Measurements from ENCODE around the gene GPN2. TPM values are rescaled to one million over a fixed set of nuclear protein-coding genes. Genes with fewer than 3 reads are reported as not detected.
A peak's percentile ranks its signal among the peaks of the same experiment; 100 is the strongest.

Gene GPN2
- total RNA-seq, 1 experiment from 2014 or later, result 30.6 TPM

GRCh38 chr1:26854906-26855305 is 35.2 kb downstream of the GPN2 start:
- POLR2A ChIA-PET (ENCODE audit: unreplicated experiment), result interaction anchor here (0.8 kb wide), 1 partner anchor 10 kb away, joined by 3 read pairs; no protein-coding TSS in a partner anchor
- no TSS peak for BruUV-seq (replicated peaks)
- H2AFZ ChIP-seq, result no peak overlapping the region
- H3K79me2 ChIP-seq (ENCODE audit: low read depth), result no peaks in the 10 kb centered on the region
- H3K27ac ChIP-seq, result peak overlapping the region; percentile 88; the same call in 1 of the 2 replicates
- peaks cover 66% of the 10 kb centered on the region for H3K4me1 ChIP-seq (replicated peaks; ENCODE audit: insufficient read depth)
- peak in 1 of 2 experiments; percentile 63 for DNase-seq
- H3K9me2 ChIP-seq (ENCODE audit: insufficient read depth), result no peaks in the 10 kb centered on the region
- CTCF ChIA-PET, result interaction anchor here (0.6 kb wide), 1 partner anchor 177 kb away, joined by 3 read pairs; no protein-coding TSS in a partner anchor
- H3K27me3 ChIP-seq (ENCODE audit: insufficient read depth, low read depth), result no peaks in the 10 kb centered on the region
- 0 out of 2 replicates have a peak, but pooled peaks cover 3% of the 10 kb centered on the region for H3K36me3 ChIP-seq (ENCODE audit: low read depth)
- intact Hi-C loops (cut with micrococcal nuclease; ENCODE audit: unreplicated experiment), result loop anchor here (5.0 kb wide), 1 partner anchor 157 kb away; the partner anchor contains the start of gene TENT5B
- TF ChIP-seq EZH2 (IDR thresholded peaks at IDR 0.05; ENCODE audit: low read depth), result no peak
- TF ChIP-seq, protein P1, sequence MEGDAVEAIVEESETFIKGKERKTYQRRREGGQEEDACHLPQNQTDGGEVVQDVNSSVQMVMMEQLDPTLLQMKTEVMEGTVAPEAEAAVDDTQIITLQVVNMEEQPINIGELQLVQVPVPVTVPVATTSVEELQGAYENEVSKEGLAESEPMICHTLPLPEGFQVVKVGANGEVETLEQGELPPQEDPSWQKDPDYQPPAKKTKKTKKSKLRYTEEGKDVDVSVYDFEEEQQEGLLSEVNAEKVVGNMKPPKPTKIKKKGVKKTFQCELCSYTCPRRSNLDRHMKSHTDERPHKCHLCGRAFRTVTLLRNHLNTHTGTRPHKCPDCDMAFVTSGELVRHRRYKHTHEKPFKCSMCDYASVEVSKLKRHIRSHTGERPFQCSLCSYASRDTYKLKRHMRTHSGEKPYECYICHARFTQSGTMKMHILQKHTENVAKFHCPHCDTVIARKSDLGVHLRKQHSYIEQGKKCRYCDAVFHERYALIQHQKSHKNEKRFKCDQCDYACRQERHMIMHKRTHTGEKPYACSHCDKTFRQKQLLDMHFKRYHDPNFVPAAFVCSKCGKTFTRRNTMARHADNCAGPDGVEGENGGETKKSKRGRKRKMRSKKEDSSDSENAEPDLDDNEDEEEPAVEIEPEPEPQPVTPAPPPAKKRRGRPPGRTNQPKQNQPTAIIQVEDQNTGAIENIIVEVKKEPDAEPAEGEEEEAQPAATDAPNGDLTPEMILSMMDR (conservative IDR thresholded peaks at IDR 0.05), result no peak
- peaks cover 40% of the 10 kb centered on the region for H3F3A ChIP-seq (ENCODE audit: insufficient read depth, low read depth)
- no peaks in the 10 kb centered on the region for H3K9me3 ChIP-seq (ENCODE audit: insufficient read depth, low read depth)
- 0 out of 2 replicates have a peak overlapping the region, but pooled peaks have one; percentile 10 for H3K4me2 ChIP-seq
- H3K4me3 ChIP-seq, result no peak overlapping the region
- no peaks in the 10 kb centered on the region for H4K20me1 ChIP-seq (ENCODE audit: insufficient read depth)

- H3K4me1 ChIP-seq (replicated peaks; ENCODE audit: insufficient read depth), result peaks cover 63% of the 10 kb centered on the region
- CTCF ChIA-PET, result no interaction called here
Observed at GRCh38 chr1:26853600-26853999, 36.5 kb downstream of the GPN2 start.

GRCh38 chr1:26853156-26853555 is 36.9 kb downstream of the GPN2 start:
- H3K4me1 ChIP-seq (replicated peaks; ENCODE audit: insufficient read depth), result peaks cover 63% of the 10 kb centered on the region
- ChIA-PET POLR2A (ENCODE audit: unreplicated experiment) (interaction anchor here (0.6 kb wide), 1 partner anchor 10 kb away, joined by 4 read pairs; the partner anchor contains the start of gene SFN), CTCF (no interaction called here)
- 0 out of 2 replicates have a peak, but pooled peaks cover 4% of the 10 kb centered on the region for H3K36me3 ChIP-seq (ENCODE audit: low read depth)
- no peaks in the 10 kb centered on the region for H4K20me1 ChIP-seq (ENCODE audit: insufficient read depth)
- H3F3A ChIP-seq (ENCODE audit: insufficient read depth, low read depth), result peaks cover 42% of the 10 kb centered on the region
- H3K27me3 ChIP-seq (ENCODE audit: insufficient read depth, low read depth), result no peaks in the 10 kb centered on the region
- intact Hi-C loops (cut with micrococcal nuclease; ENCODE audit: unreplicated experiment), result loop anchor here (1.0 to 5.0 kb wide), 5 partner anchors 9 to 251 kb away; partner anchors contain the start of gene TENT5B
- DNase-seq, result peak; percentile 94 to 95
- H3K79me2 ChIP-seq (ENCODE audit: low read depth), result no peaks in the 10 kb centered on the region
- no peaks in the 10 kb centered on the region for H3K9me3 ChIP-seq (ENCODE audit: insufficient read depth, low read depth)
- peak overlapping the region; percentile 44 for H3K4me2 ChIP-seq
- no peaks in the 10 kb centered on the region for H3K9me2 ChIP-seq (ENCODE audit: insufficient read depth)
- no peak overlapping the region for H2AFZ ChIP-seq
- H3K27ac ChIP-seq, result peak overlapping the region; percentile 88
- TF ChIP-seq EZH2 (IDR thresholded peaks at IDR 0.05; ENCODE audit: low read depth), result no peak
- TF ChIP-seq, protein P1 (conservative IDR thresholded peaks at IDR 0.05), result peak; percentile 79
- H3K4me3 ChIP-seq, result no peak overlapping the region
- BruUV-seq (replicated peaks), result no TSS peak

More at GRCh38 chr1:26853600-26853999, 36.5 kb downstream of the GPN2 start:
- DNase-seq, result no peak
- POLR2A ChIA-PET (ENCODE audit: unreplicated experiment), result interaction anchor here (0.6 kb wide), 1 partner anchor 10 kb away, joined by 4 read pairs; the partner anchor contains the start of gene SFN
- Histone ChIP-seq H3K27me3 (ENCODE audit: insufficient read depth, low read depth) (no peaks in the 10 kb centered on the region), H2AFZ (no peak overlapping the region), H3K79me2 (ENCODE audit: low read depth) (no peaks in the 10 kb centered on the region), H3K4me3 (no peak overlapping the region), H3K4me2 (peak overlapping the region; percentile 44), H3K27ac (peak overlapping the region; percentile 88), H3K36me3 (ENCODE audit: low read depth) (0 out of 2 replicates have a peak, but pooled peaks cover 4% of the 10 kb centered on the region), H4K20me1 (ENCODE audit: insufficient read depth) (no peaks in the 10 kb centered on the region), H3F3A (ENCODE audit: insufficient read depth, low read depth) (peaks cover 42% of the 10 kb centered on the region), H3K9me2 (ENCODE audit: insufficient read depth) (no peaks in the 10 kb centered on the region), H3K9me3 (ENCODE audit: insufficient read depth, low read depth) (no peaks in the 10 kb centered on the region)
- no TSS peak for BruUV-seq (replicated peaks)
- intact Hi-C loops (cut with micrococcal nuclease; ENCODE audit: unreplicated experiment), result loop anchor here (1.0 to 5.0 kb wide), 5 partner anchors 9 to 251 kb away; partner anchors contain the start of gene TENT5B
- TF ChIP-seq, protein P1 (conservative IDR thresholded peaks at IDR 0.05), result no peak
- no peak for TF ChIP-seq EZH2 (IDR thresholded peaks at IDR 0.05; ENCODE audit: low read depth)

Data from PC-9 (cell line).